Mononuclear cell (primary cell): Measurements from ENCODE around the gene TECPR1. TPM values are rescaled to one million over a fixed set of nuclear protein-coding genes. Genes with fewer than 3 reads are reported as not detected.

ENCODE experiments used
- H3K27me3 ChIP-seq: 2 replicates; pipeline ENCODE4 v1.6.0; 2011; ENCODE audit warnings: low read length, control low read depth; ENCODE audit not compliant: insufficient read depth
- H3K4me1 ChIP-seq: 2 replicates; pipeline ENCODE4 v1.5.1; 2011; ENCODE audit warnings: mild to moderate bottlenecking, low read length, control low read depth; ENCODE audit not compliant: insufficient read depth
- H3K4me3 ChIP-seq: 2 replicates; pipeline ENCODE4 v1.5.1; 2011; ENCODE audit warnings: mild to moderate bottlenecking, low read length, moderate library complexity
- H3K9me3 ChIP-seq: 2 replicates; pipeline ENCODE4 v1.5.1; 2011; ENCODE audit warnings: low read depth, mild to moderate bottlenecking, control low read depth, low read length
- total RNA-seq: library from RNA; depleted of rRNA; stranded (reverse); fragments of >200 nt; gene quantifications from one replicate; pipeline ENCODE4 v1.2.3, GENCODE V29; 2012

TECPR1 gene
- total RNA-seq, 1 donor = 29.8 TPM

DNA sequence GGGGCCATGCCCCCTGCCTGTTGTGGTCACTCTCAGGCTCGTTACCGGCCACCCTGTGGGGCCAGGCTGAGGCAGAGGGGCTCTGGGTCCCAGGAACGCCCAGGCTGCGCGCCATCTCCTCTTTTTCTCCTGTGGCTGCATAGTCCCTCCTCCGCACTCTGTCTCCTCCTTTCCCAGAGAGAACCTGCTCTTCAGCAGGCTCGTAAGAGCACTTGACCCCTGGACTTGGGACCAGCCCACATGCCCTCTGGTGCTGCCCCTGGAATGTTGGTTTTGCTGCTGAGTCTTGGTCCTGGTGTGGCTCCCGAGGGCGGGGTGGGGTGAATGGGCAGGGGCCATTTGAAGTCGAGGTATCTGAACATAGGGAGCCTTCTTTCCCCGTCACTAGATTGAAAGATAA lies 47.4 kb downstream of the TECPR1 start:
- Histone ChIP-seq H3K4me3 (no peak overlapping the region), H3K4me1 (peaks cover 41% of the 10 kb centered on the region), H3K27me3 (no peaks in the 10 kb centered on the region), H3K9me3 (no peaks in the 10 kb centered on the region)

DNA sequence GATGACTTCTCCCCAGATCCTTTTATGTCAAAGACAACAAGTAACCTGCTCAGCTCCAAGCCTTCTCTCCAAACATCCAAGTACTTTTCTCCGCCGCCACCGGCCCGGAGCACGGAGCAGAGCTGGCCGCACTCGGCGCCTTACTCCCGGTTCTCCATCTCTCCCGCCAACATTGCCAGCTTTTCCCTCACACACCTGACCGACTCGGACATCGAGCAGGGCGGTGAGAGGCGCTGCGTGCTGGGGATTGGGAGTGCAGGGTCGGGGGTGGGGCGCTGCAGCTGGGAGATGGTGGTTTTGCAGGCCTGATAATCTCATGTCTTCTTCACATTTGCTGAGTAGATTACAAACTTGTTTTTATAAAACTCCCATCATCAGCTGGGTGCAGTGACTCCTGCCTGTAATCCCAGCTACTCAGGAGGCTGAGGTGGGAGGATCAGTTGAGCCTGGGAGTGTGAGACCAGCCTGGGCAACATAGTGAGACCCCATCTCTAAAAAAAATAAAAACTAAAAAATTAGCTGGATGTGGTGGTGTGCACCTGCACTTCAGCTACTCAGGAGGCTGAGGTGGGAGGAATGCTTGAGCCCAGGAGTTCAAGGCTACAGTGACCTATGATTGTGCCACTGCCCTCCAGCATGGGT lies 47.9 kb downstream of the TECPR1 start:
- H3K4me1 ChIP-seq = peaks cover 41% of the 10 kb centered on the region
- no peaks in the 10 kb centered on the region for H3K27me3 ChIP-seq

DNA sequence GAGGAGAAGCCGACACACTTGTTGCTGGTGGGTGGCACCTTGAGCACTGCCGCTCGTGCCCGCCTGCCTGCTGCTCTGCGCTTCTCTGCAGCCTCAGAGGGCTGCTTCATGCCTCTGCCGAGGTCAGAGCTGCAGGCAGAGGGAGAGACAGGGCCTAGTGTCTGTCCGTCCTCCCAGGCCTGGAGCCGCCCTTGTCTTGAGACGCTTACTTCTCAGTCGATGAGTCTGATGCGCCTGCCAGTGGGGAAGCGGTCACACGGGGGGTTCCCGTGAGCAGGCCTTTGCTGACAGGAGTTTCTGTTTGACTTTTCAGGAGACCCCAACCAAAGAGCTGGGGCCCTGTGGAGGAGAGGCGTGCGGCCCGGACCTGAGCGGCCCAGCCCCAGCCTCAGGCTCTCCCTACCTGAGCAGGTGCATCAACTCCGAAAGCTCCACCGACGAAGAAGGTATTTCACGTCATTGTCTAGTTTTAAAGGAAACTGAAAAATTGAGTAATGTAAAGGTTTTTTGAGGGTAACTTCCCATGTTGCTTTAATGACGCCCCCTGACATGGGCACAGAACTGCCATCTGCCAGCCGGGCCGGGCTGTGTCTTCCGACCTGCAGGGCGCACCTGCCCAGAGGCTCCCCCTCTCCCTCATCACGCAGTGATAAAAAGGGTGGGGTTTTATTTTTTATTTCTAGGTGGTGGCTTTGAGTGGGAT lies 48.6 kb downstream of the TECPR1 start:
- Histone ChIP-seq H3K9me3 (no peaks in the 10 kb centered on the region), H3K27me3 (no peaks in the 10 kb centered on the region), H3K4me1 (peaks cover 41% of the 10 kb centered on the region), H3K4me3 (no peak overlapping the region)

More for the DNA sequence above, 47.9 kb downstream of the TECPR1 start:
- Histone ChIP-seq H3K4me3 (no peak overlapping the region), H3K9me3 (no peaks in the 10 kb centered on the region)

DNA sequence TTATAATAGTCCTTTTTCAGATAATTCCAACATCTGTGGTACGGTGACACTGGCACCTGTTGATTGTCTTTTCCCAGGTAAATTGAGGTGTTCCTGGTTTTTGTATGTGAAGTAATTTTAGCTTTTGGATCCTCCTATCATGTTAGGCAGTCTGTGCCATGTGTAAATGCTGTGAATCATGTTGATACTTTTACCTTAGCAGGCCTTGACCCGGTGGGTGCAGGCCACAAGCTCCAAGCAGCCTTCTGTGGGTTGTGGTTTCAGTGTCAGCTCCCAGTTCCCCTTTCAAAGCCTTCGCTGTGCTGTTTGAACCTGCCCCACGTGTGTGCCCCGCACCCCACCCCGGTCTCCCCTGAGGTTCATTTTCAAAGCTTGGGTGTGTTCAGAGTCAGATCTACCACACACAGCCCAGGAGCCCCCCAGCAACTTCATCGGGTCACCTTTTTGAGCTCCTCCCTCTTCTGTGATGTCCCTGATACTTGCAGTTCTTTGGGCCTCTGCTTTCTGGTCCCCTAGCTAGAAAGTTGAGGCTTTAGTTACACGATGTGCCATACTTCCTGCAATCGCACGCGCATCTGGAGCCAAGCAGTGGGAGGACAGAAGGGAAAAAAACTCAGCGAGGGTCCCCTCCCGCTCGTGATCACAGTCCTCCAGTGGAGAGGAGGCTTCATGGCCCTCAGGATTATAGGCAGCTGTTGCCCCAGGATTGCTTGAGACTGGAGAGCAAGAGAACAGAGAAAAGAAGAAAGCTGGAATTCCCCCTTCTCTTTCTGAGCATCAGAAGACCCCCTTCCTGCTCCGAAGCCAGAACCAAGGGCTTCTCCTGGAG lies 49.5 kb downstream of the TECPR1 start:
- H3K4me1 ChIP-seq = peaks cover 41% of the 10 kb centered on the region

DNA sequence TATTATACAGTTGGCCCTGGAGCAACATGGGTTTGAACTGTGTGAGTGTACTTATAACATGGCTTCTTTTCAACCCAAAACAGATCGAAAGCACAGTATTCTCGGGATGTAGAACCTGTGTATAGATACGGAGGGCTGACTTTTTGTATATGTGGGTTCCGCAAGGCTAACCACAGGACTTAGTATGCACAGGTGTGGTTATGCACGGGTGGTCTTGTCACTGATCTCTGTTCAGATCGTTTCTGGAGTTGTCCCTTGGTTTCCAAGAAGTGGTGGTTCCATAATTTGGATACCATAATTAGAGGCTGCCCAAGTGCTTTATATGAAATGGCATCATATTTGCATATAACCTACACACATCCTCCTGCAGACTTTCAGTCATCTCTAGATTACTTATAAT lies 51.7 kb downstream of the TECPR1 start:
- peaks cover 41% of the 10 kb centered on the region for H3K4me1 ChIP-seq
- no peaks in the 10 kb centered on the region for H3K27me3 ChIP-seq
- no peak overlapping the region for H3K4me3 ChIP-seq
- H3K9me3 ChIP-seq = no peaks in the 10 kb centered on the region

More for the DNA sequence above, 49.5 kb downstream of the TECPR1 start:
- Histone ChIP-seq H3K27me3 (no peaks in the 10 kb centered on the region), H3K9me3 (no peaks in the 10 kb centered on the region), H3K4me3 (no peak overlapping the region)

DNA sequence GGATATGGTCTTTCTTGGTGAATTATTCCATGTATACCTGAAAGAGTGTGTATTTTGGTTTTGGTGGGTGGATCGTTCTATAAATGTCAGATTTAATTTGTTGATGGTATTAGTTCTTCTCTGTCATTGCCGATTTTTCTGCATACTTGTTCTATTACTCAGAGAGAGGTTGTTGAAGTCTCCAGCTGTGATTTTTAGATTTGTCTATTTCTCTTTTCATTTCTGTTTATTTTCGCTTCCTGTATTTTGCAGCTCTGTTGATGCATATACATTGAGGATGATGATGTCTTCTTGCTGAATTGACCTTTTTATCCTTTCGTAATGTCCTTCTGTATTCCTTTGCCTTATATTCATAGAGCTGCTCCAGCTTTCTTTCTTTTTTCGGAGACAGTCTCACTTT lies 52.9 kb downstream of the TECPR1 start:
- Histone ChIP-seq H3K4me3 (no peak overlapping the region), H3K4me1 (peaks cover 36% of the 10 kb centered on the region)

DNA sequence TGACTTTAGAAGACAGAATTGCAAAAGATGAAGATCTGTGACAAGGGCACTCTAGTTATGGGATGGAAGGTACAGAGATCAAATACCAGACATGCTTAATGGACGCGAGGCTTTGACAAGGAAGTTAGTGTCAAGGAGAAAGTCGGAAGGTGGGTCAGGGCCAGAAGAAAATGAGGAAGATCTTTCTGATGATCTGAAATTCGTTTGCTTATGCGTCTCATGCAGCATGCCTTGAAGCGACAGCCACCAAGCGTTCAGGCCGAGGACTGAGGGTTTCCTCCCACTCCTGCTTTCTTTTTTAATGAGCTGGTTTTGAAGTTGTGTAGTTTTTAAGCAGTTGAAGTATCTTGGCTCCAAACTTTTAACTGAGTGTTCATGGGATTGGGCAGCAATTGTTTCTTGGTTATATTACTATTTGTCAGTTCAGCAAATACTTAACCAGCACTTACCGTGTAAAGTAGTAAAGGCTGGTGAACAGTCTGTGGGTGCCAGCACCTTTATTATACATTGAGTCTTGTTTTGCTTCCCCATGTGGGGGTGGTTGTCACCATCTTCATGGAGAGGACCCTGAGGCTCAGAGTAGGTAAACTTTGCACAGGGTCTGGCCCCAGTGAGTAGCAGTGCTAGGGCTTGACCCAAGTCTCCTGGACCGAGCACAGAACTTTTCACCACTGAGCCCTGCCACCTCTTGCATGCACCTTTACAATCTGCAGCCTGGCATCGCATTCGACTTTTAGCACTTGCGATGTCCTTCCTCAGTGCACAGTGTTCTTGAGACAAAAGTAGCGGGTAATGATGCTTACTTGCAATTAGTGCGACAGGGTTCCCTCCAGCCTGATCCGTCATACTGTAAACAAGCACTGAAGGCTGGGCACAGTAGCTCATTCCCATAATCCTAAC lies 55.1 kb downstream of the TECPR1 start:
- no peaks in the 10 kb centered on the region for H3K27me3 ChIP-seq
- peaks cover 14% of the 10 kb centered on the region for H3K4me1 ChIP-seq
- H3K9me3 ChIP-seq = no peaks in the 10 kb centered on the region
- H3K4me3 ChIP-seq = no peak overlapping the region

More for the DNA sequence above, 52.9 kb downstream of the TECPR1 start:
- no peaks in the 10 kb centered on the region for H3K9me3 ChIP-seq
- no peaks in the 10 kb centered on the region for H3K27me3 ChIP-seq

DNA sequence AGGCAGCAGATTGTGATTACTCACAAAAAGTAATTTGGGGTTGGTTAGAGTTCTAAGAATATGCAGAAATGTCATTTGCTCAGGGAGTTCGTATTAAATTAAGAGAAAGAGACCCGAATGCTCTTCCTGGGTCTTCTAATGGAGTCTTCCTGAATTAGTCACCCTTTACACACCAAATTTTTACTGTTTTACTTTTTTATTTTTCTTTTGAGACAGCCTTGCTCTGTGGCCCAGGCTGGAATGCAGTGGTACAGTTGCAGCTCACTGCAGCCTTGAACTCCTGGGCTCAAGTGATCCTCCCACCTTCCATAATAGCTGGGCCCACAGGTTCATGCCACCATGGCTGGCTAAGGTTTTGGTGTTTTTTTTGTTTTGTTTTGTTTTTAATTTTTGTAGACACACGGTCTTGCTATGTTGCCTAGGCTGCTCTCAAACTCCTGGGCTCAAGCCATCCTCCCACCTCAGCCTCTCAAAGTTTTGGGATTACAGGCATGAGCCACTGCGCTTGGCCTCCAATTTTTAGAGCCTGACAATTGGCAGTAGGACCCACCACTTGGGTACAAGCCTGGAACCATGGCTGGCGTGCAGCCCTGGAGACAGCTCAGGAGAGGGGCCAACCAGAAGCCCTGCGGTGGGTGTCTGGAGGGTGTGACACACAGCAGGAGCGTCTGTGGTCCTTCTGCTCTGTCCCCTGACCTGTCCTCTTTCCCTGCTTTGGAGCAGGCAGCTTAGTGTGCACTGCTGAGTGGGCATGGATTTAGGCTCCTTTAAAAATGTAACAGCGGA lies 57.2 kb downstream of the TECPR1 start:
- Histone ChIP-seq H3K4me3 (no peak overlapping the region), H3K4me1 (no peaks in the 10 kb centered on the region), H3K9me3 (no peaks in the 10 kb centered on the region), H3K27me3 (no peaks in the 10 kb centered on the region)

DNA sequence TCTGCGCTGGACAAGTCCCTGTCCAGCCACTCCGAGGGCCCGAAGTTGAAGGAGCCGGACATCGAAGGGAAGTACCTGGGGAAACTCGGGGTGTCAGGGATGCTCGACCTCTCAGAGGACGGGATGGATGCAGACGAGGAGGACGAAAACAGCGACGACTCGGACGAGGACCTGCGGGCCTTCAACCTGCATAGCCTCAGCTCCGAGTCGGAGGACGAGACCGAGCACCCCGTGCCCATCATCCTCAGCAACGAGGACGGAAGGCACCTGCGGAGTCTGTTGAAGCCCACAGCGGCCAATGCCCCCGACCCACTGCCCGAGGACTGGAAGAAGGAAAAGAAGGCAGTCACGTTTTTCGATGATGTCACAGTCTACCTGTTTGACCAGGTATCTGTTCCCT lies 57.8 kb downstream of the TECPR1 start:
- no peaks in the 10 kb centered on the region for H3K27me3 ChIP-seq
- no peaks in the 10 kb centered on the region for H3K9me3 ChIP-seq
- no peaks in the 10 kb centered on the region for H3K4me1 ChIP-seq
- no peak overlapping the region for H3K4me3 ChIP-seq

DNA sequence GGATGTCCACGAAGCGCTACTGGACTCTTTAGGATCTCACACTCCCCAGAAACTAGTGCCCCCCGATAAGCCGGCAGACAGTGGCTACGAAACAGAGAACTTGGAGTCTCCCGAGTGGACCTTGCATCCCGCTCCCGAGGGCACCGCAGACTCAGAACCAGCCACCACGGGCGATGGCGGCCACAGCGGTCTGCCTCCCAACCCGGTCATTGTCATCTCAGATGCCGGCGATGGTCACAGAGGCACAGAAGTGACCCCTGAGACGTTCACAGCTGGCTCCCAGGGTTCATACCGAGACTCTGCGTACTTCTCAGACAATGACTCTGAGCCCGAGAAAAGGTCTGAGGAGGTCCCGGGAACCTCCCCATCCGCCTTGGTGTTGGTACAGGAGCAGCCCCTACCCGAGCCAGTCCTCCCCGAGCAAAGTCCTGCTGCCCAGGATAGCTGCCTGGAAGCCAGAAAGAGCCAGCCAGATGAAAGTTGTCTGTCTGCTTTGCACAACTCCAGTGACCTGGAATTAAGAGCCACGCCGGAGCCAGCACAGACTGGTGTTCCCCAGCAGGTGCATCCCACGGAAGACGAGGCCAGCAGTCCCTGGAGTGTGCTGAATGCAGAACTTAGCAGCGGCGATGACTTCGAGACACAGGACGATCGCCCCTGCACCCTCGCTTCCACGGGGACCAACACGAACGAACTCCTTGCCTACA lies 58.4 kb downstream of the TECPR1 start:
- no peak overlapping the region for H3K4me3 ChIP-seq
- H3K27me3 ChIP-seq = no peaks in the 10 kb centered on the region
- no peaks in the 10 kb centered on the region for H3K9me3 ChIP-seq
- no peaks in the 10 kb centered on the region for H3K4me1 ChIP-seq

DNA sequence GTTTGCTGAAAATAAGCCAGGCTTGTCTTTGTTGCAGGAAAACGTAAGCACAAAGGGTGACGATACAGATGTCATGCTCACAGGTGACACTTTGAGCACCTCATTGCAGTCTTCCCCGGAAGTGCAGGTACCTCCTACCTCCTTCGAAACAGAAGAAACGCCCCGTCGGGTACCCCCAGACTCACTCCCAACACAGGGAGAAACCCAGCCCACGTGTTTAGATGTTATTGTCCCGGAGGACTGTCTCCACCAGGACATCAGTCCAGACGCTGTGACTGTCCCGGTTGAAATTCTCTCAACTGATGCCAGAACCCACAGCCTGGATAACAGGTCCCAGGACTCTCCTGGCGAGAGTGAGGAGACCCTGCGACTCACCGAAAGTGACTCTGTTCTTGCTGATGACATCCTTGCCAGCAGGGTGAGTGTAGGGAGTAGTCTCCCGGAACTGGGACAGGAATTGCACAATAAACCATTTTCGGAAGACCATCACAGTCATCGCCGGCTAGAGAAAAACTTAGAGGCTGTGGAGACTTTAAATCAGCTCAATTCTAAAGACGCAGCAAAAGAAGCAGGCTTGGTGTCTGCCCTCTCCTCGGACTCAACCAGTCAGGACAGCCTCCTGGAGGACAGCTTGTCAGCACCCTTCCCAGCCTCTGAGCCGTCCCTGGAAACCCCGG lies 59.1 kb downstream of the TECPR1 start:
- Histone ChIP-seq H3K4me1 (no peaks in the 10 kb centered on the region), H3K4me3 (no peak overlapping the region), H3K9me3 (no peaks in the 10 kb centered on the region), H3K27me3 (no peaks in the 10 kb centered on the region)

DNA sequence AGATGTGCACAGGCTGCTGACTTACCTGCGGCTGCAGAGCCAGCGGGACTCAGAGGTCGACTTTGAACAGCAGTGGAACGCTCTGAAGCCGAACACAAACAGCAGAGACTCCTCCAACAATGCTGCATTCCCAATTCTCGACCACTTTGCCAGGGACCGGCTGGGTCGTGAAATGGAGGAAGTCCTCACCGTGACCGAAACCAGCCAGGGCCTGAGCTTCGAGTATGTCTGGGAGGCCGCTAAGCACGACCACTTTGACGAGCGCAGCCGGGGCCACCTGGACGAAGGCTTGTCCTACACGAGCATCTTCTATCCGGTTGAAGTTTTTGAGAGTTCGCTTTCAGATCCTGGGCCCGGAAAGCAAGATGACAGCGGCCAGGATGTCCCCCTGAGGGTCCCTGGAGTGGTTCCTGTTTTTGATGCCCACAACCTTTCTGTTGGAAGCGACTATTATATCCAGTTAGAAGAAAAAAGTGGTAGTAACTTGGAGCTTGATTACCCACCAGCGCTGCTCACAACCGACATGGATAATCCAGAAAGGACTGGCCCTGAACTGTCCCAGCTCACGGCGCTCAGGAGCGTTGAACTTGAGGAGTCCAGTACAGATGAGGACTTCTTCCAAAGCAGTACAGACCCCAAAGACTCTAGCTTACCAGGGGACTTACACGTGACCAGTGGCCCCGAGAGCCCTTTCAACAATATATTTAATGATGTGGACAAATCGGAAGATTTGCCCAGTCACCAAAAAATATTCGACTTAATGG lies 60.2 kb downstream of the TECPR1 start:
- Histone ChIP-seq H3K4me1 (peaks cover 5% of the 10 kb centered on the region), H3K9me3 (no peaks in the 10 kb centered on the region), H3K27me3 (no peaks in the 10 kb centered on the region), H3K4me3 (no peak overlapping the region)
